Neutrophil (primary cell): Measurements from ENCODE around the gene LMO1.

ENCODE experiments used
- H3K27ac ChIP-seq: fragments of 200-600 bp; sonication (generic); 2 replicates; pipeline ENCODE4 v1.5.1; 2016; ENCODE audit warnings: mild to moderate bottlenecking, moderate library complexity
- H3K27me3 ChIP-seq: fragments of 200-600 bp; sonication (generic); 2 replicates; pipeline ENCODE4 v1.6.0; 2016; ENCODE audit warnings: mild to moderate bottlenecking
- H3K36me3 ChIP-seq: fragments of 200-600 bp; sonication (generic); 2 replicates; pipeline ENCODE4 v1.5.1; 2017
- H3K4me1 ChIP-seq, 2 experiments: fragments of 200-600 bp in 1 of 2; sonication (generic) in 1 of 2; 1 replicate in 1 of 2; 2 replicates in 1 of 2; pipeline versions ENCODE4 v1.5.1 to v1.6.1; 2013 to 2016; ENCODE audit warnings: low read depth in 1 of 2, low read length in 1 of 2, mild to moderate bottlenecking in 1 of 2, moderate library complexity in 1 of 2; ENCODE audit not compliant: control insufficient read depth in 1 of 2, insufficient read depth in 1 of 2
- H3K4me3 ChIP-seq, 2 experiments: fragments of 200-600 bp in 1 of 2; sonication (generic) in 1 of 2; 1 replicate in 1 of 2; 2 replicates in 1 of 2; pipeline ENCODE4 v1.5.1; 2013 to 2016; ENCODE audit warnings: low read depth in 1 of 2, low read length in 1 of 2, mild to moderate bottlenecking in 1 of 2, moderate library complexity in 1 of 2
- H3K9me3 ChIP-seq: fragments of 200-600 bp; sonication (generic); 2 replicates; pipeline ENCODE4 v1.5.1; 2016
- TF ChIP-seq, protein P1 (sequence below): fragments of 200-600 bp; sonication (generic); IDR thresholded peaks from 2 replicates; pipeline ENCODE4 v1.5.1; 2016; ENCODE audit warnings: antibody characterized with exemption

Gene LMO1

DNA sequence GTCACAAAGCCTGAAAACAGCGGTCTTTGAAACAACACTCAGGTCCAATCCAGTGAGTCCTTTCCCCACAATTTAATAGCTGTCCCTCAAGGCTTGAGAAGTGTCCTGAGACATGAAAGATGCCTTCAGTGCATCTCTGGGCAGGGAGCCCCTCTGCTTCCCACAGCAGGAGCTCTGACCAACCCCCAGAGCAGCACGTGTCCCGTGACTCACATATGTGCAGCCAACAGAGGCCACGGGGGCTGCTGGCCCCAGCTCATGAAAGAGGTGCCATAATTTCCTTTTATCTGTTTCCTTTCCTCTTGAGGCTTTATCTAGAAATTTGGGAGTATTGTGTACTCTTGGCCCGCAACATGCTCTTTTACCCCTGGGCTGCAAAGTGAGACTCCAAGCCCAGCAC, 33.2 kb upstream of the LMO1 start:
- TF ChIP-seq, protein P1, sequence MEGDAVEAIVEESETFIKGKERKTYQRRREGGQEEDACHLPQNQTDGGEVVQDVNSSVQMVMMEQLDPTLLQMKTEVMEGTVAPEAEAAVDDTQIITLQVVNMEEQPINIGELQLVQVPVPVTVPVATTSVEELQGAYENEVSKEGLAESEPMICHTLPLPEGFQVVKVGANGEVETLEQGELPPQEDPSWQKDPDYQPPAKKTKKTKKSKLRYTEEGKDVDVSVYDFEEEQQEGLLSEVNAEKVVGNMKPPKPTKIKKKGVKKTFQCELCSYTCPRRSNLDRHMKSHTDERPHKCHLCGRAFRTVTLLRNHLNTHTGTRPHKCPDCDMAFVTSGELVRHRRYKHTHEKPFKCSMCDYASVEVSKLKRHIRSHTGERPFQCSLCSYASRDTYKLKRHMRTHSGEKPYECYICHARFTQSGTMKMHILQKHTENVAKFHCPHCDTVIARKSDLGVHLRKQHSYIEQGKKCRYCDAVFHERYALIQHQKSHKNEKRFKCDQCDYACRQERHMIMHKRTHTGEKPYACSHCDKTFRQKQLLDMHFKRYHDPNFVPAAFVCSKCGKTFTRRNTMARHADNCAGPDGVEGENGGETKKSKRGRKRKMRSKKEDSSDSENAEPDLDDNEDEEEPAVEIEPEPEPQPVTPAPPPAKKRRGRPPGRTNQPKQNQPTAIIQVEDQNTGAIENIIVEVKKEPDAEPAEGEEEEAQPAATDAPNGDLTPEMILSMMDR = no peak
- Histone ChIP-seq H3K9me3 (no peaks in the 10 kb centered on the region), H3K27ac (no peak overlapping the region), H3K4me3 (no peak overlapping the region), H3K4me1 (no peaks in the 10 kb centered on the region), H3K36me3 (no peaks in the 10 kb centered on the region), H3K27me3 (peaks cover 21% of the 10 kb centered on the region)

DNA sequence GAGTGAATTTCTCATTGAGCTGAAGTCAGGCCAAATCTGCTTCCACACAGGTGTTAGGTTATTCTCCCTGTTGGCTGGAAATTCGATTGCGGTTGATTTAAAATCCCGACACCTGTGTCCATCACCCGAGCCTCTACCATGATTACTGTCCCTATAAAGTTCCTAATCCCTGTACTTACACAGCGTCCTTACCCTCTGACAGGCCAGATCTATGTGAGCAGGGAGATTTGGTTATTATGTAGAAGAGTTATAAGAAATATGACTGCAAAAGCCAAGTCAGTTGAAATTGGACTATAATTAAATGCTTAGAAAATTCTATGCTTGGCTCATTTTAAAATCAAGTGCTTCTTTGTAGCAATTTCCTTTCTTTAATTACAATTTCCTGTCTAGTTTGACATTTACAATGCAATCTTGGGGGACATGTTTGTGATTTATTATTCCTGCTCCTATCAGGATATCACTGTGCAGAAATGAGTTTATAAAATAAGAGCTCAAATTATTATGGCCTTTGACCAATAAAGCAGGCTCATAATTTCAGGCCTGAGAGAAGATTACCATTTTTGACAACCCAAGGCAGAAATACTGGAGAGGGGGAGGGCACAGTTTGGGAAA, 32.5 kb upstream of the LMO1 start:
- Histone ChIP-seq H3K4me1 (no peaks in the 10 kb centered on the region), H3K27ac (no peak overlapping the region), H3K4me3 (no peak overlapping the region), H3K9me3 (no peaks in the 10 kb centered on the region), H3K27me3 (peaks cover 21% of the 10 kb centered on the region), H3K36me3 (no peaks in the 10 kb centered on the region)
- TF ChIP-seq, protein P1 = no peak

DNA sequence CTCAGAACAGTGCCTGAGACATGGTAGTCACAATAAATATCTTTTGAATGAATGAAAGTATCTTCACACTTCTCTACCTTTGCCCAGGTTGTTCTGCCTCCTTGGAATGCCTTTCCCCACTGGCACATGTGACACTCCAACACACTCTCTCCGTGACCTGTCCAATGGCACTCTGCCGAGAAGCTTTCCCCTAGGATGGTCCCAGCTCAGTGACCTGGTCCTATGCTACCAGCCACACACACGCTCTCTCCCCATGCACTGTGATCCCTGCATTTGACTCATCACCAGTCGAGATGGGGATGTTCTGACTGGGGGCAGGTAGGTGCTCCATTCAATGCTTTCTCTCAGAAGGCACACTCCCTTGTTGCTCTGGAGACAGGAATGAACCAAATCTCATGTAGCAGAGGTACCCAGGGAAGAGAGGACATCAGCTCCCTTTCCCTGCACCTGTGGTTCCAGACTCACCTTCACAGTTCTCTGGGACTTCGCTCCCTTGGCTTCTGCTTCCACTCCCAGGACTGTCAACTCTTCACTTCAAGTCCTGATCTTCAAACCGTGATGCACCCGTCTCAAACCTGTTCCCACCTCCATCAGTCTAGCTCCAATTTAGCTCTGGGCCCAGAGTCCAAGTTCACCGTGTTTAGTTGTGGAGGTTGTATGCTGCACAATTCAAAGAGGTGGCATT, 30.7 kb upstream of the LMO1 start:
- Histone ChIP-seq H3K4me1 (no peaks in the 10 kb centered on the region), H3K36me3 (no peaks in the 10 kb centered on the region), H3K27me3 (peaks cover 11% of the 10 kb centered on the region), H3K4me3 (no peak overlapping the region), H3K27ac (no peak overlapping the region), H3K9me3 (no peaks in the 10 kb centered on the region)
- TF ChIP-seq, protein P1 = no peak

DNA sequence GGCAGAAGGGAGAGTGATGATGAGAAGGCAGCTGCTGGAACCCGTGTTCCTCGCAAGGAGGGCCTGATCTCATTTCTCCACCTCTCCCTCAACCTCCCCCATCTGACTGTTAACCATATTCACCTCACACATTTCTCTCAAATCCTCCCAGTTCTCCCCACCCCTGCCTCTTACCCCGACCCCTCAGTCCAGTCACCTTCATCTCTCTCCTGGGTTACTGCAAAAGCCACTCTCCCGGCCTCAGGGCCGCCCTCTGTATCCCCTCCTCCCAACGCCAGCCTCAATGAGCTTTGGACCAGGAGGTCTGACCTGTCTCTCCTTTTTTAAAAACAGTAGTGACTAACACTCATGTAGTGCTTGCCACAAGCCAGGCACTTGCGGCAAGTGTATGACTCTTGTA, 29.5 kb upstream of the LMO1 start:
- no peak overlapping the region for H3K27ac ChIP-seq
- H3K9me3 ChIP-seq = no peaks in the 10 kb centered on the region
- no peak overlapping the region for H3K4me3 ChIP-seq
- no peaks in the 10 kb centered on the region for H3K36me3 ChIP-seq
- TF ChIP-seq, protein P1 = no peak
- peaks cover 4% of the 10 kb centered on the region for H3K27me3 ChIP-seq
- no peaks in the 10 kb centered on the region for H3K4me1 ChIP-seq

DNA sequence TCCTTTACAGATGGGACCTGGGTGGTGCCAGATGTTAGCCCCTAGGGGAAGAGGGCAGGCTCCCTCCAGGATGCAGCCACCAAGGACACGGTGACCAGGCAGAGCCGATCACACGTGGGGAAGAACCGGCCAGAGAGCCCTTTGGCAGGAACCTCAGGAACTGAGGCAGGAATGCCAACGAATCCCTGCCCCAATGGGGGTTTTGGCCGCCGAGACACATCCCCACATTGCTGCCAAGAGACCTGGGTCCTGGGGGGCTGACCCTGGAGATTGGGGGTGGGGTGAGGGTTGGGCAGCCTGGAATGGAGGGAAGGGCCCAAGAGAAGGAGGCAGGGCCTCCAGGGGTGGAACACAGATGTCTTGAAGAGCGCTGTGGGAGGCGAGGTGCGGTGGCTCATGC, 28.7 kb upstream of the LMO1 start:
- H3K4me3 ChIP-seq = no peak overlapping the region
- TF ChIP-seq, protein P1 = no peak
- no peaks in the 10 kb centered on the region for H3K27me3 ChIP-seq
- no peaks in the 10 kb centered on the region for H3K9me3 ChIP-seq
- H3K27ac ChIP-seq = no peak overlapping the region
- H3K36me3 ChIP-seq = no peaks in the 10 kb centered on the region
- no peaks in the 10 kb centered on the region for H3K4me1 ChIP-seq
